ENCODE results near the gene FAM153A. TPM values are rescaled to one million over a fixed set of nuclear protein-coding genes. Genes with fewer than 3 reads are reported as not detected.
"Not testable (repeated sequence)": the region's sequence is repeated elsewhere in the genome, so short reads cannot be mapped to it uniquely, and the experiment has no call there.

The FAM153A gene
- polyA plus RNA-seq, 3 donors = 0.20 to 1.2 (median 0.42) TPM

DNA sequence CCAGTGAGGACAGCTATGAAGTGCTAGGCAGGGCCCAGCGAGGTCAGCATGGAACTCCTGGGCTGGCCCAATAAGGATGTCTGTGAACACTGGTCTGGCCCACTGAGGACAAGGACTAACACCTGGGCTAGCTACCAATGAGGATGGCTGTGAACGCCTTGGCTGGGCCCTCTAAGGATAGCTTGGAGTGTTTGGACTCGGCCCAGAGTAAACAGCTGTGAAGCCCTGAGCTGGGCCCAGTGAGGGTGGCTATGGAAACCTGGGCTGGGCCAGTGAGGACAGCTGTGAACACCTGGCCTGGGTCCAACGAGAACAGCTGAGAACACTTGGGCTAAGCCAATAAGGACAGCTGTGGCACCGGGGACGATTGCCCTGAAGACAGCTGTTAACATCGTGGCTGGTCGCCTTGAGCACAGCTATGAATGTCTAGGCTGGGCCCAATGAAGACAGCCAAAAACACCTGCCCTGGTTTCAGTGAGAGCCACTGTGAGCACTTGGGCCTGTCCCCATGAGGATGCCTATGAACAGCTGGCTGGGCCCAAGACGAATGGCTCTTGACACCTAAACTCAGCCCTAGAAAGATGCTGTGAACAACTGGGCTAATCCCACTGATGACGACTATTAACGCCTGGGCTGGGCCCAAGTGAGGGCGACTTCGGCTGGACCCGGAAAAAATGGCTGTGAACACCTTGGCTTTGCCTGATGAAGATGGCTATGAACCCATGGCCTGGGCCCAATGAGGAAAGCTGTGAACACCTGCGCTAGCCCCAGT, 18.8 kb downstream of the FAM153A start:
- not testable (repeated sequence) for DNase-seq (ENCODE audit: extremely low read depth in 1 of 11, low read depth in 9 of 11, low spot score in 4 of 11)

- not testable (repeated sequence) for DNase-seq (ENCODE audit: extremely low read depth in 1 of 11, low read depth in 9 of 11, low spot score in 4 of 11)
These were observed 21.7 kb downstream of the FAM153A start for GRCh38 chr5:177760954-177761353.

DNA sequence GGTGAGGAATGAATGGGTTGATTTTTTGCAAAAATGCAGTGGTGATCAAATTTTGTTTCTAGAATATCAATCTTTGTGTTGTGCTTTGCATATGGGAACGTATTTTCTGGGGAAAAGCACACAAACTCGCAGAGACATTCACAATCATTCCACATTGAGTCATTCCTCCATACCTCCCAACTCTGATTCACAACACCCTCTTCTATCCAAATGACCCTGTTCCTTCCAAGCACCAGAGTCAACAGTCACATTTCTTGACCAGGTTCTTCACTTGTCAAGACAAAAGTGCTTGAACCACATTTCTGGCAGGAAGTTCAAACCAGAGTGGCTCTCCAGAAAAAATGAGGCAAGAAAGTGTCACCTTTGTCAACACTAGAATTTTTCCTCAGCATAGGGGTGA, 35.3 kb downstream of the FAM153A start:
- not testable (repeated sequence) for DNase-seq (ENCODE audit: extremely low read depth in 1 of 11, low read depth in 9 of 11, low spot score in 4 of 11)

GRCh38 chr5:177724858-177725257, 57.8 kb downstream of the FAM153A start:
- not testable (repeated sequence) for DNase-seq (ENCODE audit: extremely low read depth in 1 of 11, low read depth in 9 of 11, low spot score in 4 of 11)

DNA sequence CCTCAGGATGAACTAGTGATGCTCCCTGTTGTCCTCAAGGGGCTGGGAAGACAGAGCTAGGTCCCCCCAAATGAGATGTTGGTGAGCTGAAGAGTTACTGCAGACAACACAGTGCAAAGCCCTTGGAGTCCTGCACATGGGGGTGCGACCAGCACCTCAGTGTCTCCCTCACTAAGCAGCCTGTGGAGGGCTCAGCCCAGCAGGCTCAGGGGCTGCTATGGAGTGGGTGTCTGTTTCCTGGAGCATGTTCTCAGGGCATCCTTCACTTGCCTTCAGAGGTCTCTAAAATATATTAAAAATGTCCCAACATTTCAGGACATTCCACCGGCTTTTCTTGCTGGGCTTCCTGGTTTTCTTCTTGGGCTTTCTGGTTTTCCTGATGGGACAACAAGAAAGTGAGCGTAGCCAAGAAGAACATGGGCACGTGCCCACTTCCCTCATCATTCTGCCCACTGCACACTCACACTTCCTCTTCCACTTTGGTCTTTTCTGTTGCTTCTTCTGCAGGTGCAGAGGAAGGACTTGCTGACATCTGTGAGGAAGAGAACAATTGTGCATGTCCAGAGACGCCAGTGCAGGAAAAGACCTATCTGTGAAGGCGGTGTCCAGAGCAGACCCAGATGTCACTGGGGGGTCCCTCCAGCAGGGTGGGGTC, 58.7 kb downstream of the FAM153A start:
- not testable (repeated sequence) for DNase-seq (ENCODE audit: extremely low read depth in 1 of 11, low read depth in 9 of 11, low spot score in 4 of 11)

GRCh38 chr5:177722829-177723228, 59.9 kb downstream of the FAM153A start:
- not testable (repeated sequence) for DNase-seq (ENCODE audit: extremely low read depth in 1 of 11, low read depth in 9 of 11, low spot score in 4 of 11)

DNA sequence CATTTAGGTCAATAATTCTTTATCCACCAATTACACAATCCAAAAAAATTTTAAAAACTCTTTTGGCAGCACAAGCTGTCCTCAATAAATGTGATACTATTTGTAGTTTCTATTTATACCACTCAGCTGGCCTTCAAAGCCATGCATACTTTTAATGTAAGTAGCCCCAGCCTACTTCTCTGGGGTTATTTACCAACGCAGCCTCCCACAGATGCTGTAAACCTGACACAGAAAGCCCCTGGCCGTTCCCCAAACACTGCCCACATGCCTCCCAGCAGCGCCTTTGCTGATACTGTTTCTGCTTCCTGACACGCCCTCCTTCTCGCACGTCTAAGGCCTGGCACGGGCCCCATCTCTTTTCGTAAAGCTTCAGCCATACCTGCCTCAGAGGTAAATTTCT, 62.7 kb downstream of the FAM153A start:
- DNase-seq (ENCODE audit: extremely low read depth in 1 of 11, low read depth in 9 of 11, low spot score in 4 of 11) = not testable (repeated sequence)

DNA sequence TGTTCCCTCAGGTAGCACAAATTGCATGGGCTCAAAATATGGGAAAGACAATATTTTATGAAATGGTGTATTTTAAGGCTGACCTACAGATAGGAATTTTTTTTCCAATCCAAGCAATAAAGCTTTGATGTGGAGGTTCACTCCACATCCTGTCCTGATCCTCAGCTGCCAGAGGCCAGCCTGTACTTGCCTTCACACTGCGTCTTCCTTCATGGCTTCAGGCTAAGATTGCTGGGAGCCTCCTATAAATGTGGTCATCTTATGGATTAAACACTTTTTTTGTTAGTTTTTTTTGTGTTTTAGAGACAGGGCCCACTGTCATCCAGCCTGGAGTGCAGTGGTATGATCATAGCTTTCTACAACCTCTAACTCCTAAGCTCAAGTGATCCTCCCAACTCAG, 67.3 kb downstream of the FAM153A start:
- DNase-seq (ENCODE audit: extremely low read depth in 1 of 11, low read depth in 9 of 11, low spot score in 4 of 11) = not testable (repeated sequence)

GRCh38 chr5:177696100-177696499, 86.6 kb downstream of the FAM153A start:
- DNase-seq (ENCODE audit: extremely low read depth in 1 of 11, low read depth in 9 of 11, low spot score in 4 of 11) = not testable (repeated sequence)

GRCh38 chr5:177695356-177695930, 87.3 kb downstream of the FAM153A start:
- DNase-seq (ENCODE audit: extremely low read depth in 1 of 11, low read depth in 9 of 11, low spot score in 4 of 11) = not testable (repeated sequence)

- DNase-seq (ENCODE audit: extremely low read depth in 1 of 11, low read depth in 9 of 11, low spot score in 4 of 11) = not testable (repeated sequence)
These were observed 88.2 kb downstream of the FAM153A start for GRCh38 chr5:177694518-177694835.

- not testable (repeated sequence) for DNase-seq (ENCODE audit: extremely low read depth in 1 of 11, low read depth in 9 of 11, low spot score in 4 of 11)
These were observed 88.8 kb downstream of the FAM153A start for GRCh38 chr5:177693671-177694517.

DNA sequence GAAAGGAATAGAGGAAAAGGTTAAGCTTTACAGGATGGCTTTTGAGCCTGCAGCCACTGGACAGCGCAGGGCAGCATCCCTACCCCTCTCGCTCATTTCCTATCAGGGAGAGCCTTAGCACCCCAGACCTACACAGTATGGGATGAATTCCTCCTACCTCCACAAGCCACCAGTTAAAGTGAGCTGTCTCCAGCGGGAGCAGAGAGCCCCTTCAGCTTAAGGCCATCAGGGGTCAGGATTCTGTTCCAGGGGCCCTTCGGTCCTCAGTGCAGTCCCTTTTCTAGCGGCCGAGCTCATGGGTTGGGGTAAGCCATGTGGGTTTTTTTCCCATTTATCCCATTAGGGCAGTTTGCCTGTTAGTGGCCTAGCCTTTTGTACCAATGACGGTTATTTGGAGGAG, 89.7 kb downstream of the FAM153A start:
- not testable (repeated sequence) for DNase-seq (ENCODE audit: extremely low read depth in 1 of 11, low read depth in 9 of 11, low spot score in 4 of 11)

DNA sequence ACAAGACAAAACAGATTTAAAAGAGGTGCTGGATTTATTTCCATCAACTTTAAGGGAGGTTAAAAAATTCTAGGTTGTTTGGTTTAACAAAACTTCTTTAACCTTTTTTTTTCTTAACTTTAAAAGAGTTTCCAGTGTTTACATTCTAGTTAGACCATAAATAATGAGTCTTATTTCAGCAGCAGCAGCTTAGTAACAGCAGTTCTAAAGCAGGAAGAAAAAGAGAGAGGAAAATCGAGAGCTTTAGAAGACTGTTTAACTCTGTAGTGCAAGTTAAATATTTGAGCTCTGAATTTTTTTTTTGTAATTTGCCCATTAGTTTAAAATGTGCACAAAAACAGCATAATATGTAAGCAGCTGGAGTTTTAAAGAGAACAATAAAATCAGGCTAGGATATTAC, 90.2 kb downstream of the FAM153A start:
- not testable (repeated sequence) for DNase-seq (ENCODE audit: extremely low read depth in 1 of 11, low read depth in 9 of 11, low spot score in 4 of 11)

DNA sequence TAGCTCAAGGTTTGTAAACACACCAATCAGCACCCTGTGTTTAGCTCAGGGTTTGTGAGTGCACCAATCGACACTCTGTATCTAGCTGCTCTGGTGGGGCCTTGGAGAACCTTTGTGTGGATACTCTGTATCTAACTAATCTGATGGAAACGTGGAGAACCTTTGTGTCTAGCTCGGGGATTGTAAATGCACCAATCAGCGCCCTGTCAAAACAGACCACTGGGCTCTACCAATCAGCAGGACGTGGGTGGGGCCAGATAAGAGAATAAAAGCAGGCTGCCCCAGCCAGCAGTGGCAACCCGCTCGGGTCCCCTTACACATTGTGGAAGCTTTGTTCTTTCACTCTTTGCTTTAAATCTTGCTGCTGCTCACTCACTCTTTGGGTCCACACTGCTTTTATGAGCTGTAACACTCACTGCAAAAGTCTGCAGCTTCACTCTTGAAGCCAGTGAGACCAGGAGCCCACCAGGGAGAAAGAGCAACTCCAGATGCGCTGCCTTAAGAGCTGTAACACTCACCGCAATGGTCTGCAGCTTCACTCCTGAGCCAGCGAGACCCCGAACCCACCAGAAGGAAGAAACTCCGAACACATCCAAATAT, 93.6 kb downstream of the FAM153A start:
- DNase-seq (ENCODE audit: extremely low read depth in 1 of 11, low read depth in 9 of 11, low spot score in 4 of 11) = not testable (repeated sequence)

DNA sequence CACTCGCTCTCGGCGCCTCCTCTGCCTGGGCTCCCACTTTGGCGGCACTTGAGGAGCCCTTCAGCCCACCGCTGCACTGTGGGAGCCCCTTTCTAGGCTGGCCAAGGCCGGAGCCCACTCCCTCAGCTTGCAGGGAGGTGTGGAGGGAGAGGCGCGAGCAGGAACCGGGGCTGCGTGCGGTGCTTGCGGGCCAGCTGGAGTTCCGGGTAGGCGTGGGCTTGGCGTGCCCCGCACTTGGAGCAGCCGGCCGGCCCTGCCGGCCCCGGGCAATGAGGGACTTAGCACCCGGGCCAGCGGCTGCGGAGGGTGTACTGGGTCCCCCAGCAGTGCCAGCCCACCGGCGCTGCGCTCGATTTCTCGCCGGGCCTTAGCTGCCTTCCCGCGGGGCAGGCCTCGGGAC, 94.6 kb downstream of the FAM153A start:
- DNase-seq (ENCODE audit: extremely low read depth in 1 of 11, low read depth in 9 of 11, low spot score in 4 of 11) = not testable (repeated sequence)

DNA sequence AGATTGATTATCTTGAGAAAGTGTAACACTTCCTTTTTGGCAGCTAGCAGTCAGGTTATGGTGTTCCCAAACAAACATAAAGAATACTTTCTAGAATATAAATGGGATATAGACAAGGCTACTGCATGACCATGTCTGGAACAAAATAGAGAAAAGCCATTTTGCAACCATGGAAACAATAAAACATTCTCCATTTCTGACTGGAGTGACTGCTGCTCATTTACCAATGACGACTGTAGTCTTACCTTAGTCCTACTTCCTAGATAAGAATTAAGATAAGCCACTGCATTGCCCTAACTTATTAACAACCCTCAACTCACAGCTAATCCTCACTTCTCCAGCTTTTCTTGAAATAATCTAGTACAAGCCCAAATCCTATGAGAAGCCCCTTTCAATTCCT, 100.8 kb downstream of the FAM153A start:
- DNase-seq (ENCODE audit: extremely low read depth in 1 of 11, low read depth in 9 of 11, low spot score in 4 of 11) = not testable (repeated sequence)
